Measurements from ENCODE around the gene SNTG2. TPM values are rescaled to one million over a fixed set of nuclear protein-coding genes. Genes with fewer than 3 reads are reported as not detected.

The SNTG2 gene
- total RNA-seq, 1 donor from 2014 or later = 2.2 TPM

DNA sequence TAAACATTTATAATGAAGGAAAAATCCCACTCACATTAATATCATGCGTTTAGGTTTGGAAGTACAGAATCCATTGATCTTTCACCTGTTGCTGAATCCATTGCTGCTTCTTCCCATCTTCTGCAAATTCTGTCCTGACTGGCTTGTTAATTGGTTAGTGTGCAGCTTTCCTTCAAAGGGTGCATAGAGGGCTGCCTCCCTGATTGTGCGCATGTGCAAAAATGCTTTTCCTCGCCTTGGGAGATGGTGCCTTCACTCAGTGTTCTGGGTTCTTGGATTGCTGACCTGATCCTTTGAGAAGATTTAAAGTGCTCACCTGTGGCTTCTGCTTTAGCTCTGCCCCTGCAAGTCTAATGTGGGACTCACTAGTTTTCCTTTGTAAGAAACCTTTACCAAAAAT is 231.2 kb downstream of the SNTG2 start:
- TF ChIP-seq CTCF (IDR thresholded peaks at IDR 0.05) = no peak
- H3K27me3 Mint-ChIP-seq = no peaks in the 10 kb centered on the region
- intact Hi-C loops (cut with micrococcal nuclease) = no loop called here
- no peak overlapping the region for H3K4me3 Mint-ChIP-seq
- no peak overlapping the region for H3K27ac Mint-ChIP-seq
- POLR2A ChIA-PET = no interaction called here
- no peak for DNase-seq
- H3K36me3 Mint-ChIP-seq (ENCODE audit: low read depth) = no peaks in the 10 kb centered on the region
- no peaks in the 10 kb centered on the region for H3K4me1 Mint-ChIP-seq
- H3K9me3 Mint-ChIP-seq = peaks cover 18% of the 10 kb centered on the region
- ATAC-seq (ENCODE audit: low read depth) = no peak
- CTCF ChIA-PET = no interaction called here

GRCh38 chr2:1183300-1183699 is 232.7 kb downstream of the SNTG2 start:
- no peak for DNase-seq
- H3K27me3 Mint-ChIP-seq = no peaks in the 10 kb centered on the region
- H3K27ac Mint-ChIP-seq = no peak overlapping the region
- no peaks in the 10 kb centered on the region for H3K4me1 Mint-ChIP-seq
- ATAC-seq (ENCODE audit: low read depth) = no peak
- no peaks in the 10 kb centered on the region for H3K36me3 Mint-ChIP-seq (ENCODE audit: low read depth)
- peaks cover 16% of the 10 kb centered on the region for H3K9me3 Mint-ChIP-seq
- intact Hi-C loops (cut with micrococcal nuclease) = no loop called here
- ChIA-PET CTCF (no interaction called here), POLR2A (no interaction called here)
- H3K4me3 Mint-ChIP-seq = no peak overlapping the region
- TF ChIP-seq CTCF (IDR thresholded peaks at IDR 0.05) = no peak

GRCh38 chr2:1186421-1186820 is 235.8 kb downstream of the SNTG2 start:
- no peak overlapping the region for H3K4me3 Mint-ChIP-seq
- H3K36me3 Mint-ChIP-seq (ENCODE audit: low read depth) = no peaks in the 10 kb centered on the region
- H3K27me3 Mint-ChIP-seq = no peaks in the 10 kb centered on the region
- ATAC-seq (ENCODE audit: low read depth) = no peak
- CTCF ChIA-PET = no interaction called here
- no peak for DNase-seq
- no peak for TF ChIP-seq CTCF (IDR thresholded peaks at IDR 0.05)
- POLR2A ChIA-PET = no interaction called here
- H3K4me1 Mint-ChIP-seq = no peaks in the 10 kb centered on the region
- intact Hi-C loops (cut with micrococcal nuclease) = no loop called here
- no peak overlapping the region for H3K27ac Mint-ChIP-seq
- peaks cover 16% of the 10 kb centered on the region for H3K9me3 Mint-ChIP-seq

- no peak for TF ChIP-seq CTCF (IDR thresholded peaks at IDR 0.05)
- H3K4me3 Mint-ChIP-seq = no peak overlapping the region
- DNase-seq (no peak), ATAC-seq (ENCODE audit: low read depth) (no peak)
- H3K27me3 Mint-ChIP-seq = no peaks in the 10 kb centered on the region
- H3K4me1 Mint-ChIP-seq = no peaks in the 10 kb centered on the region
- no peak overlapping the region for H3K27ac Mint-ChIP-seq
- POLR2A ChIA-PET = no interaction called here
- no peaks in the 10 kb centered on the region for H3K36me3 Mint-ChIP-seq (ENCODE audit: low read depth)
- intact Hi-C loops (cut with micrococcal nuclease) = no loop called here
- peaks cover 16% of the 10 kb centered on the region for H3K9me3 Mint-ChIP-seq
- CTCF ChIA-PET = no interaction called here
These were observed 236.5 kb downstream of the SNTG2 start for GRCh38 chr2:1187189-1187588.

- H3K4me1 Mint-ChIP-seq = no peaks in the 10 kb centered on the region
- intact Hi-C loops (cut with micrococcal nuclease) = no loop called here
- ATAC-seq (ENCODE audit: low read depth) = no peak
- no peaks in the 10 kb centered on the region for H3K27me3 Mint-ChIP-seq
- H3K36me3 Mint-ChIP-seq (ENCODE audit: low read depth) = peaks cover 3% of the 10 kb centered on the region
- ChIA-PET CTCF (no interaction called here), POLR2A (no interaction called here)
- H3K4me3 Mint-ChIP-seq = no peak overlapping the region
- no peak for TF ChIP-seq CTCF (IDR thresholded peaks at IDR 0.05)
- DNase-seq = no peak
- H3K27ac Mint-ChIP-seq = no peak overlapping the region
- H3K9me3 Mint-ChIP-seq = peaks cover 15% of the 10 kb centered on the region
These were observed 241.5 kb downstream of the SNTG2 start for GRCh38 chr2:1192121-1192520.
